IMR-90 (cell line): ENCODE measurements around the gene ROBO3. TPM values are rescaled to one million over a fixed set of nuclear protein-coding genes. Genes with fewer than 3 reads are reported as not detected.

ENCODE experiments used
- ATAC-seq: fragments of 200-7000 bp; cut with Tn5 transposase; 2 replicates; pipeline ENCODE4 v1.9.1; 2020; ENCODE audit warnings: low read depth, mild to moderate bottlenecking, moderate library complexity
- BruUV-seq: library from RNA; stranded (reverse); fragments of 400-500 nt; replicated peaks from 2 replicates; lab custom pipeline; 2021; lab: Mats Ljungman, UMichigan
- CTCF ChIA-PET: fragments of 300-600 bp; formaldehyde crosslinking; extraction: SDS; loops from one replicate; lab custom pipeline; 2021; ENCODE audit warnings: antibody characterized with exemption; lab: Yijun Ruan, JAX
- POLR2A ChIA-PET: fragments of 300-600 bp; sonication (Branson Sonifier 250); formaldehyde crosslinking; loops from one replicate; lab custom pipeline; 2022; ENCODE audit warnings: antibody characterized with exemption; ENCODE audit not compliant: unreplicated experiment; lab: Charles Lee
- DNase-seq: peaks from one replicate; pipeline ENCODE4 v3.0.0; 2013
- H2AFZ ChIP-seq: replicated peaks from 2 replicates; pipeline ENCODE3; 2013; ENCODE audit warnings: low read length, mild to moderate bottlenecking; ENCODE audit not compliant: poor library complexity
- H2AK5ac ChIP-seq: 2 replicates; pipeline ENCODE4 v1.6.1; 2013; ENCODE audit warnings: low read depth, low read length, inconsistent platforms
- H2AK9ac ChIP-seq: replicated peaks from 2 replicates; pipeline ENCODE3; 2013; ENCODE audit warnings: mild to moderate bottlenecking, low read depth, low read length, moderate library complexity; ENCODE audit not compliant: poor library complexity
- H2BK120ac ChIP-seq: 2 replicates; pipeline ENCODE4 v1.6.1; 2013; ENCODE audit warnings: low read depth, low read length, inconsistent platforms
- H2BK15ac ChIP-seq: 3 replicates; pipeline ENCODE4 v1.6.1; 2013; ENCODE audit warnings: low read depth, low read length, inconsistent platforms
- H2BK20ac ChIP-seq: 2 replicates; pipeline ENCODE4 v1.6.1; 2013; ENCODE audit warnings: low read depth, mild to moderate bottlenecking, inconsistent platforms, low read length, moderate library complexity
- H2BK5ac ChIP-seq: 2 replicates; pipeline ENCODE4 v1.6.1; 2013; ENCODE audit warnings: mild to moderate bottlenecking, low read depth, low read length, inconsistent platforms; ENCODE audit not compliant: poor library complexity, severe bottlenecking
- H3K14ac ChIP-seq: replicated peaks from 2 replicates; pipeline ENCODE4 v1.6.1; 2013; ENCODE audit warnings: low read depth, low read length, inconsistent platforms
- H3K18ac ChIP-seq: 2 replicates; pipeline ENCODE4 v1.6.1; 2013; ENCODE audit warnings: low read depth, low read length, control low read depth
- H3K23ac ChIP-seq: 2 replicates; pipeline ENCODE4 v1.6.1; 2013; ENCODE audit warnings: low read depth, low read length, inconsistent platforms
- H3K27ac ChIP-seq: 2 replicates; pipeline ENCODE4 v1.5.1; 2013; ENCODE audit warnings: mild to moderate bottlenecking, control low read depth, low read length; ENCODE audit not compliant: insufficient read depth
- H3K27me3 ChIP-seq: 2 replicates; pipeline ENCODE4 v1.6.1; 2013; ENCODE audit warnings: low read length; ENCODE audit not compliant: control insufficient read depth, insufficient read depth
- H3K36me3 ChIP-seq: 2 replicates; pipeline ENCODE4 v1.6.1; 2013; ENCODE audit warnings: low read length, mixed read lengths; ENCODE audit not compliant: control insufficient read depth, insufficient read depth
- H3K4ac ChIP-seq: 2 replicates; pipeline ENCODE4 v1.6.1; 2013; ENCODE audit warnings: low read depth, low read length, inconsistent platforms
- H3K4me1 ChIP-seq: 2 replicates; pipeline ENCODE4 v1.6.1; 2013; ENCODE audit warnings: low read length, mixed read lengths; ENCODE audit not compliant: control insufficient read depth, insufficient read depth
- H3K4me2 ChIP-seq: 2 replicates; pipeline ENCODE4 v1.6.1; 2013; ENCODE audit warnings: low read depth, mild to moderate bottlenecking, control low read depth, low read length, moderate library complexity
- H3K4me3 ChIP-seq: 2 replicates; pipeline ENCODE4 v1.5.1; 2013; ENCODE audit warnings: low read depth, mild to moderate bottlenecking, control low read depth, low read length, moderate library complexity; ENCODE audit not compliant: insufficient read depth
- H3K56ac ChIP-seq: 2 replicates; pipeline ENCODE4 v1.6.1; 2013; ENCODE audit warnings: low read length, inconsistent platforms; ENCODE audit not compliant: insufficient read depth; ENCODE audit errors: extremely low read depth
- H3K79me1 ChIP-seq, 2 experiments: 2 replicates each; pipeline ENCODE4 v1.6.1; 2013; ENCODE audit warnings: low read length in 2 of 2, inconsistent platforms in 1 of 2, low read depth in 1 of 2
- H3K9ac ChIP-seq: 2 replicates; pipeline ENCODE4 v1.6.1; 2013; ENCODE audit warnings: low read depth, low read length, control low read depth
- H3K9me1 ChIP-seq: 2 replicates; pipeline ENCODE4 v1.6.1; 2013; ENCODE audit warnings: low read length, inconsistent platforms; ENCODE audit not compliant: insufficient read depth
- H3K9me3 ChIP-seq: 2 replicates; pipeline ENCODE4 v1.6.1; 2013; ENCODE audit warnings: low read length; ENCODE audit not compliant: control insufficient read depth, insufficient read depth
- H4K20me1 ChIP-seq: 2 replicates; pipeline ENCODE4 v1.6.1; 2013; ENCODE audit warnings: low read length, inconsistent platforms; ENCODE audit not compliant: insufficient read depth
- H4K5ac ChIP-seq: 2 replicates; pipeline ENCODE4 v1.6.1; 2013; ENCODE audit warnings: mild to moderate bottlenecking, low read depth, low read length, control low read depth
- H4K8ac ChIP-seq, 2 experiments: 2 replicates each; pipeline ENCODE4 v1.6.1; 2013; ENCODE audit warnings: low read depth in 2 of 2, low read length in 2 of 2, control low read depth in 1 of 2, inconsistent platforms in 1 of 2
- H4K91ac ChIP-seq: 2 replicates; pipeline ENCODE4 v1.6.1; 2013; ENCODE audit warnings: low read depth, low read length, inconsistent platforms; ENCODE audit not compliant: insufficient read depth
- BHLHE40 ChIP-seq: fragments of 150-350 bp; IDR thresholded peaks from 2 replicates; pipeline ENCODE4 v1.6.1; 2016; ENCODE audit warnings: mild to moderate bottlenecking, low read depth, low read length
- CEBPB ChIP-seq: IDR thresholded peaks from 2 replicates; pipeline ENCODE4 v1.6.1; 2012; ENCODE audit warnings: low read depth, low read length, improper control_type of control experiment
- CHD1 ChIP-seq: IDR thresholded peaks from 2 replicates; pipeline ENCODE4 v1.6.1; 2012; ENCODE audit warnings: low read depth, low read length, improper control_type of control experiment
- ELK1 ChIP-seq: fragments of 150-350 bp; IDR thresholded peaks from 2 replicates; pipeline ENCODE4 v1.6.1; 2016; ENCODE audit warnings: low read depth, mild to moderate bottlenecking, low read length, moderate library complexity, borderline replicate concordance
- FOS ChIP-seq: fragments of 150-350 bp; IDR thresholded peaks from 2 replicates; pipeline ENCODE4 v1.6.1; 2016; ENCODE audit warnings: low read depth, low read length
- MAZ ChIP-seq: IDR thresholded peaks from 2 replicates; pipeline ENCODE4 v1.6.1; 2012; ENCODE audit warnings: low read depth, mild to moderate bottlenecking, low read length, improper control_type of control experiment, moderate library complexity, borderline replicate concordance
- NFE2L2 ChIP-seq: fragments of 150-350 bp; IDR thresholded peaks from 2 replicates; pipeline ENCODE4 v1.6.1; 2016; ENCODE audit warnings: low read depth, mild to moderate bottlenecking, low read length
- POLR2A ChIP-seq: IDR thresholded peaks from 2 replicates; pipeline ENCODE4 v1.6.1; 2012; ENCODE audit warnings: mild to moderate bottlenecking, low read depth, low read length
- RAD21 ChIP-seq: IDR thresholded peaks from 2 replicates; pipeline ENCODE4 v1.6.1; 2012; ENCODE audit warnings: low read length, improper control_type of control experiment
- RCOR1 ChIP-seq: IDR thresholded peaks from 2 replicates; pipeline ENCODE4 v1.6.1; 2012; ENCODE audit warnings: mild to moderate bottlenecking, low read length, improper control_type of control experiment; ENCODE audit not compliant: insufficient replicate concordance
- RFX5 ChIP-seq: IDR thresholded peaks from 2 replicates; pipeline ENCODE4 v1.8.0; 2012; ENCODE audit warnings: low read depth, mild to moderate bottlenecking, low read length, moderate library complexity
- SMC3 ChIP-seq: fragments of 150-350 bp; IDR thresholded peaks from 2 replicates; pipeline ENCODE4 v1.6.1; 2016; ENCODE audit warnings: low read depth, mild to moderate bottlenecking, antibody characterized with exemption, low read length, moderate library complexity
- USF2 ChIP-seq: fragments of 150-350 bp; IDR thresholded peaks from 2 replicates; pipeline ENCODE4 v1.6.1; 2017; ENCODE audit warnings: mild to moderate bottlenecking, antibody characterized with exemption, low read length, low read depth
- WGBS, 2 experiments: methylation state at CpG; one replicate each; pipeline versions ENCODE4 v1.1.5 to v1.1.7; 2013; ENCODE audit warnings: missing lambda C conversion rate in 2 of 2; ENCODE audit not compliant: insufficient read length in 1 of 2; ENCODE audit errors: extremely low coverage in 2 of 2; 5-methylcytosine and 5-hydroxymethylcytosine counted together
- dilution Hi-C: fragments of 300-500 bp; cut with HindIII; formaldehyde crosslinking; loops from one replicate; pipeline ENCODE4 v1.14.3; 2018; ENCODE audit warnings: low sequenced_read_pairs; ENCODE audit not compliant: unreplicated experiment
- in situ Hi-C: fragments of 300-500 bp; cut with MboI; formaldehyde crosslinking; loops from 3 replicates; pipeline ENCODE4 v1.14.3; 2019; ENCODE audit warnings: low sequenced_read_pairs, inconsistent platforms, mixed read lengths
- intact Hi-C: fragments of 100-400 bp; cut with micrococcal nuclease; formaldehyde crosslinking; loops from 2 replicates; pipeline ENCODE4 v1.10.0; 2022
- polyA plus RNA-seq, 3 experiments: library from polyadenylated mRNA; depleted of rRNA; stranded (reverse); fragments of >200 nt; gene quantifications; 2 replicates each; pipeline ENCODE4 v1.2.3, GENCODE V29; 2012; ENCODE audit warnings: low replicate concordance in 1 of 3
- total RNA-seq: library from RNA; depleted of rRNA; stranded (reverse); fragments of >200 nt; gene quantifications from 2 replicates; pipeline ENCODE4 v1.2.3, GENCODE V29; 2012

Gene ROBO3
- total and polyA plus RNA-seq, 2 of the 4 experiments (the other 2 are of a cell fraction): 12.0 to 54.1 TPM

- Histone ChIP-seq H3K9ac (no peak overlapping the region), H3K36me3 (no peaks in the 10 kb centered on the region), H2BK120ac (no peak overlapping the region), H3K56ac (no peak overlapping the region), H3K79me1 (no peaks in the 10 kb centered on the region), H4K20me1 (no peaks in the 10 kb centered on the region), H2BK5ac (no peak overlapping the region), H2AK5ac (no peak overlapping the region), H3K18ac (no peak overlapping the region), H4K91ac (no peak overlapping the region), H3K23ac (no peak overlapping the region), H3K4me2 (no peak overlapping the region), H3K4ac (no peak overlapping the region), H2AFZ (no peak overlapping the region), H4K5ac (no peak overlapping the region), H3K4me3 (no peak overlapping the region), H2BK15ac (no peak overlapping the region), H3K27ac (no peak overlapping the region), H2AK9ac (no peak overlapping the region), H3K14ac (no peak overlapping the region), H2BK20ac (no peak overlapping the region), H3K4me1 (no peaks in the 10 kb centered on the region; the same call in 1 of the 2 replicates), H3K27me3 (peaks cover 84% of the 10 kb centered on the region), H3K9me3 (no peaks in the 10 kb centered on the region), H3K9me1 (no peaks in the 10 kb centered on the region; the same call in 1 of the 2 replicates), H4K8ac (no peak overlapping the region)
- no peak for TF ChIP-seq POLR2A
- no peak for TF ChIP-seq RCOR1
- no peak for TF ChIP-seq ELK1
- no peak for TF ChIP-seq FOS
- no peak for TF ChIP-seq NFE2L2
- TF ChIP-seq SMC3: no peak
- TF ChIP-seq MAZ: no peak
- TF ChIP-seq CHD1: no peak
- no peak for TF ChIP-seq RAD21
- TF ChIP-seq USF2: no peak
- no peak for TF ChIP-seq CEBPB
- no peak for TF ChIP-seq RFX5
- TF ChIP-seq BHLHE40: no peak
- 55% methylated on average over 1 of the region's 2 CpGs; no CpG with 5 or more reads in 1 of the 2 experiments for WGBS, 2 experiments
- CTCF ChIA-PET: no interaction called here
- DNase-seq: no peak
- in situ Hi-C loops (no loop called here), intact Hi-C loops (no loop called here), dilution Hi-C loops (no loop called here)
- no TSS peak for BruUV-seq
- POLR2A ChIA-PET: no interaction called here
- ATAC-seq: no peak
Measured at GRCh38 chr11:124841840-124842239, 23.4 kb upstream of the ROBO3 start.
